GM23338 (cell line): ENCODE measurements around the gene STRN. TPM values are rescaled to one million over a fixed set of nuclear protein-coding genes. Genes with fewer than 3 reads are reported as not detected.

ENCODE experiments used
- ATAC-seq: fragments of 200-7000 bp; cut with Tn5 transposase; 3 replicates; pipeline ENCODE4 v1.9.1; 2020
- DNase-seq: peaks from one replicate; pipeline ENCODE4 v3.0.0-alpha.2; 2015; ENCODE audit warnings: low spot score
- H2AFZ ChIP-seq: fragments of 200-600 bp; sonication (generic); 2 replicates; pipeline ENCODE4 v1.8.0; 2016; ENCODE audit warnings: antibody characterized with exemption, mild to moderate bottlenecking, moderate library complexity
- H3F3A ChIP-seq: fragments of 200-600 bp; sonication (generic); replicated peaks from 2 replicates; pipeline ENCODE4 v1.8.0; 2017; ENCODE audit warnings: antibody characterized with exemption, mixed run types, low read depth
- H3K27ac ChIP-seq: fragments of 200-600 bp; sonication (generic); 2 replicates; pipeline ENCODE4 v1.6.1; 2016; ENCODE audit warnings: low read depth
- H3K27me3 ChIP-seq: fragments of 200-600 bp; sonication (generic); 2 replicates; pipeline ENCODE4 v1.8.0; 2016; ENCODE audit warnings: mild to moderate bottlenecking, mixed run types, moderate library complexity; ENCODE audit not compliant: insufficient read depth
- H3K36me3 ChIP-seq: fragments of 200-600 bp; sonication (generic); 2 replicates; pipeline ENCODE4 v1.8.0; 2016; ENCODE audit warnings: mild to moderate bottlenecking; ENCODE audit not compliant: insufficient read depth
- H3K4me1 ChIP-seq: fragments of 200-600 bp; sonication (generic); 2 replicates; pipeline ENCODE4 v1.8.0; 2016; ENCODE audit warnings: mild to moderate bottlenecking, moderate library complexity; ENCODE audit not compliant: insufficient read depth
- H3K4me2 ChIP-seq: fragments of 200-600 bp; sonication (generic); 2 replicates; pipeline ENCODE4 v1.7.1; 2017; ENCODE audit warnings: mixed run types
- H3K4me3 ChIP-seq: fragments of 200-600 bp; sonication (generic); 2 replicates; pipeline ENCODE4 v1.6.1; 2016; ENCODE audit warnings: mixed run types
- H3K79me2 ChIP-seq: fragments of 200-600 bp; sonication (generic); replicated peaks from 2 replicates; pipeline ENCODE4 v1.8.0; 2017; ENCODE audit warnings: mild to moderate bottlenecking; ENCODE audit not compliant: insufficient read depth
- H3K9me2 ChIP-seq: fragments of 200-600 bp; sonication (generic); 2 replicates; pipeline ENCODE4 v1.8.0; 2017; ENCODE audit not compliant: insufficient read depth
- H4K20me1 ChIP-seq: fragments of 200-600 bp; sonication (generic); replicated peaks from 2 replicates; pipeline ENCODE4 v1.8.0; 2017; ENCODE audit warnings: mild to moderate bottlenecking; ENCODE audit not compliant: insufficient read depth
- H3K27ac Mint-ChIP-seq: 2 replicates; pipeline ENCODE4 v1.8.0; 2020; ENCODE audit warnings: inconsistent platforms, mild to moderate bottlenecking, moderate library complexity, mixed read lengths
- H3K27me3 Mint-ChIP-seq: 3 replicates; pipeline ENCODE4 v1.8.0; 2022; ENCODE audit warnings: low read depth, mild to moderate bottlenecking, moderate library complexity, mixed read lengths, inconsistent platforms; ENCODE audit not compliant: insufficient read depth, poor library complexity
- H3K36me3 Mint-ChIP-seq: 3 replicates; pipeline ENCODE4 v1.8.0; 2021; ENCODE audit warnings: low read depth, mild to moderate bottlenecking, inconsistent platforms, moderate library complexity, mixed read lengths
- H3K4me1 Mint-ChIP-seq: 3 replicates; pipeline ENCODE4 v1.8.0; 2020; ENCODE audit warnings: mild to moderate bottlenecking, inconsistent platforms, mixed read lengths
- H3K4me3 Mint-ChIP-seq: 3 replicates; pipeline ENCODE4 v1.8.0; 2021; ENCODE audit warnings: moderate library complexity, mild to moderate bottlenecking, inconsistent platforms, mixed read lengths
- H3K9me3 Mint-ChIP-seq: 3 replicates; pipeline ENCODE4 v1.8.0; 2020; ENCODE audit warnings: moderate library complexity, mild to moderate bottlenecking, inconsistent platforms, mixed read lengths
- CREB1 ChIP-seq: fragments of 250-450 bp; sonication (Bioruptor Pico); IDR thresholded peaks from 2 replicates; pipeline ENCODE4 v1.5.0; 2020; ENCODE audit warnings: low read depth, mild to moderate bottlenecking, moderate library complexity
- CTCF ChIP-seq, 2 experiments: fragments of 200-600 bp in 1 of 2; sonication (generic) in 1 of 2; conservative IDR thresholded peaks; 2 replicates each; pipeline versions ENCODE4 v1.5.1 to v1.6.1; 2016 to 2017; ENCODE audit warnings: antibody characterized with exemption in 2 of 2, low read depth in 2 of 2, mild to moderate bottlenecking in 2 of 2, moderate library complexity in 1 of 2
- EZH2 ChIP-seq: fragments of 200-600 bp; sonication (generic); IDR thresholded peaks from one replicate; pipeline ENCODE4 v1.8.0; 2017; ENCODE audit warnings: antibody characterized with exemption, mild to moderate bottlenecking, low read depth; ENCODE audit not compliant: unreplicated experiment
- JUNB ChIP-seq: IDR thresholded peaks from one replicate; pipeline ENCODE4 v1.6.1; 2016; ENCODE audit warnings: antibody characterized with exemption; ENCODE audit not compliant: unreplicated experiment
- NANOG ChIP-seq: IDR thresholded peaks from 2 replicates; pipeline ENCODE4 v1.6.1; 2016; ENCODE audit warnings: antibody characterized with exemption, borderline replicate concordance
- STAT1 ChIP-seq: IDR thresholded peaks from one replicate; pipeline ENCODE4 v1.6.1; 2016; ENCODE audit warnings: antibody characterized with exemption; ENCODE audit not compliant: unreplicated experiment
- ZNF114 ChIP-seq: fragments of 250-450 bp; sonication (Bioruptor Pico); IDR thresholded peaks from 2 replicates; pipeline ENCODE4 v1.5.0; 2020; ENCODE audit warnings: mild to moderate bottlenecking, moderate library complexity
- ZNF331 ChIP-seq: fragments of 250-450 bp; sonication (Bioruptor Pico); IDR thresholded peaks from 2 replicates; pipeline ENCODE4 v1.5.0; 2020; ENCODE audit warnings: low read depth, mild to moderate bottlenecking, moderate library complexity
- ZNF462 ChIP-seq: fragments of 250-450 bp; sonication (Bioruptor Pico); IDR thresholded peaks from 2 replicates; pipeline ENCODE4 v1.5.0; 2020; ENCODE audit warnings: mild to moderate bottlenecking, moderate library complexity
- polyA plus RNA-seq: library from polyadenylated mRNA; unstranded; fragments of >200 nt; fragmentation: Nextera tagmentation; extraction: Ambion mirVana; gene quantifications from 2 replicates; pipeline ENCODE4 v1.2.1, GENCODE V29; 2016
- total RNA-seq: library from RNA; depleted of rRNA; stranded (reverse); fragments of >200 nt; shearing (Covaris generic); gene quantifications from 2 replicates; pipeline ENCODE4 v1.2.3, GENCODE V29; 2014

STRN gene
- total and polyA plus RNA-seq, 2 experiments from 2014 or later = 16.1 to 34.5 TPM

- TF ChIP-seq ZNF462 = no peak
- no peak for TF ChIP-seq JUNB
These were observed 80.7 kb downstream of the STRN start (continued) for GRCh38 chr2:36885605-36886004.

GRCh38 chr2:36882532-36882931, 83.8 kb downstream of the STRN start:
- no peak overlapping the region for H3K4me3 ChIP-seq
- Mint-ChIP-seq H3K27ac (no peak overlapping the region), H3K4me3 (no peak overlapping the region), H3K4me1 (no peaks in the 10 kb centered on the region), H3K27me3 (peaks cover 2% of the 10 kb centered on the region), H3K9me3 (no peaks in the 10 kb centered on the region), H3K36me3 (peaks cover 4% of the 10 kb centered on the region; the same call in 2 of the 3 replicates)
- no peaks in the 10 kb centered on the region for H3F3A ChIP-seq
- H3K36me3 ChIP-seq = peaks cover 3% of the 10 kb centered on the region; the same call in 1 of the 2 replicates
- H3K4me2 ChIP-seq = no peak overlapping the region
- no peaks in the 10 kb centered on the region for H3K4me1 ChIP-seq
- no peaks in the 10 kb centered on the region for H3K9me2 ChIP-seq
- no peaks in the 10 kb centered on the region for H3K27me3 ChIP-seq
- H2AFZ ChIP-seq = no peak overlapping the region
- DNase-seq = no peak
- H4K20me1 ChIP-seq = no peaks in the 10 kb centered on the region
- H3K79me2 ChIP-seq = no peaks in the 10 kb centered on the region
- no peak for ATAC-seq
- H3K27ac ChIP-seq = no peak overlapping the region
- no peak for TF ChIP-seq STAT1
- no peak for TF ChIP-seq CREB1 (CRISPR knock-in tag)
- TF ChIP-seq JUNB = no peak
- no peak for TF ChIP-seq ZNF462
- TF ChIP-seq NANOG = no peak
- no peak for TF ChIP-seq CTCF (conservative IDR thresholded peaks at IDR 0.05; ENCODE audit: low read depth in 2 of 2)
- TF ChIP-seq EZH2 = no peak
- TF ChIP-seq ZNF331 (CRISPR knock-in tag) = no peak
- no peak for TF ChIP-seq ZNF114
